K562 treated with DMSO at 1 percent for 24 hours (cell line): ENCODE results near the gene TAF1D. TPM values are rescaled to one million over a fixed set of nuclear protein-coding genes. Genes with fewer than 3 reads are reported as not detected.

Experiments
- total RNA-seq: library from RNA; unstranded; fragments of 300-600 nt; gene quantifications from 2 replicates; pipeline ENCODE4 v1.2.3, GENCODE V29; 2022; ENCODE audit warnings: low read depth; ENCODE audit not compliant: insufficient read depth

The TAF1D gene
- total RNA-seq, result 32.7 and 37.0 TPM in 2 replicates

GRCh38 chr11:93741094-93741881, at the start of gene TAF1D, which contains the start of gene C11orf54:
Gene TAF1D (minus strand): TSS chr11:93741495. CDS start chr11:93739304, 2,191 bp downstream.
Gene C11orf54 (plus strand): TSS chr11:93741672. CDS start chr11:93747394, 5,722 bp downstream.

DNA sequence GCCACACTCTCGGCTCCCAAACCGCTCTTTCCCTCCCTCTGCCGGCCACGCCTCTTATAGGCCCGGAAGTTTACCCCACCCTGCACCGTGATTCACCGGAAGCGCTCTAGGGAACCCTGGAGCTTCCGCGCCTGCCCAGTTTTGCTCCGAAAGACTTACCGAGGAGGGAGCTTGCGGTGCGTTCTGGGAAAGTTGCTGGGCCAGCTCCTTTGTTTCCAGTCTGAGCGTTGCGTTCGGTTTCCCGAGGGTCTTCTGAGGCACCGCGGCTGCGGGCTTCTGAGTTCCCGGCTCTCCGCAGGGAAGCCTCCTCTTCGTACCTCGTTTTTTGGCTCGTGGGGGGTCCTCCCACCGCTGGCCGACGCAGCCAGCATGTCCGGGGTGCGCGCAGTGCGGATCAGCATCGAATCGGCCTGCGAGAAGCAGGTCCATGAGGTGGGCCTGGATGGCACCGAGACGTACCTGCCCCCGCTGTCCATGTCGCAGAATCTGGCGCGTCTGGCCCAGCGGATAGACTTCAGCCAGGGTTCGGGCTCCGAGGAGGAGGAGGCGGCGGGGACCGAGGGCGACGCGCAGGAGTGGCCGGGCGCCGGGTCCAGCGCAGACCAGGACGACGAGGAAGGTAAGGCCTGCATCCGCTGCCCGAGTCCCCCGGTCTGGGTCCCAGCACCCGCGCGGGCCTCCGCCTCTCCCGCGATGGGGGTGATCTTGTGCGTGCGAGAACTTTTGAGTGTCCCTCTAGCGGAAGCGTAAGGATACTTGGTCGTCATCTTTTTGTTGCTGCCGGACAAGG, 43.0 kb upstream of the TAF1D start, which contains the start of gene MED17:
MED17 (plus strand) TSS at position 138 of the 790 bp plus-strand sequence; CDS start at position 370, 232 bp downstream.

Other genes with a start within 250 kb of the TAF1D start
- 43.1 and 58.6 TPM in 2 replicates for gene SMCO4, start 198.1 kb downstream of the TAF1D start, total RNA-seq
- 12.9 and 14.3 TPM in 2 replicates for gene CEP295, start 79.8 kb downstream of the TAF1D start, total RNA-seq
- 12.7 and 19.5 TPM in 2 replicates for gene C11orf54, start 177 bp upstream of the TAF1D start, total RNA-seq
- 14.2 and 16.8 TPM in 2 replicates for gene MED17, start 42.8 kb upstream of the TAF1D start, total RNA-seq
- gene VSTM5, start 109.1 kb upstream of the TAF1D start, total RNA-seq, result not detected in 2 replicates